ENCODE measurements around the gene ATG10. TPM values are rescaled to one million over a fixed set of nuclear protein-coding genes. Genes with fewer than 3 reads are reported as not detected.

The ATG10 gene
- total and polyA plus RNA-seq, 2 donors (not counting 1 experiment from before 2014, with no cell fraction given), result 1.6 to 11.6 TPM

DNA sequence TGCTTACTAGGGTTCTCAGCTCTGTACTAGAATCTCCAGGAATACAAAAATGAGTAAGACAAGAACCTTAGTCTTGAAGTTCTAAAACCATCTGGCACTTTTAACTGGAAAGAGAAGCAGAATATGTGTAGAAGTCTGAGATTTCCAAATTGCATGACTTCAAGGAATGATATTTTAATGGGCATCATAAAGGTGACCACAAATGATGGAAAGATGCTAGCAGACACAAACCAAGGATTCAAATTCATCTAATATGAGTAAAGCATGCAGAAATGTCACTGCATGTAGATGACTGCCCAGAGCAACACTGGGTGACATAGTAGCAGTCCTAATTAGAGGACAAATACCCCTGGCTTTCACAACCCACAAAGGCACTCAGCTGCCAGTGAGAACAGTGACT lies 189.1 kb downstream of the ATG10 start:
- Mint-ChIP-seq H3K4me3 (no peak overlapping the region), H3K4me1 (no peaks in the 10 kb centered on the region), H3K27me3 (no peaks in the 10 kb centered on the region), H3K27ac (no peak overlapping the region), H3K9me3 (ENCODE audit: insufficient read depth) (no peaks in the 10 kb centered on the region)
- Histone ChIP-seq H3K36me3 (replicated peaks in 1 of 2; ENCODE audit: control extremely low read depth in 1 of 2, control insufficient read depth in 1 of 2, extremely low read depth in 1 of 2, insufficient read depth in 2 of 2, low read length in 1 of 2) (no peaks in the 10 kb centered on the region), H3K27ac (ENCODE audit: low read length in 2 of 2) (no peak overlapping the region), H3K9ac (ENCODE audit: low read length) (no peak overlapping the region), H3K27me3 (replicated peaks in 1 of 4; ENCODE audit: control extremely low read depth in 1 of 4, control insufficient read depth in 3 of 4, insufficient read depth in 4 of 4, low read length in 3 of 4) (no peaks in the 10 kb centered on the region), H2AFZ (ENCODE audit: insufficient read depth, low read depth, low read length, poor library complexity, severe bottlenecking) (no peak overlapping the region), H3K79me2 (ENCODE audit: control insufficient read depth, insufficient read depth, low read length) (no peaks in the 10 kb centered on the region), H3K4me1 (ENCODE audit: control insufficient read depth in 2 of 2, insufficient read depth in 2 of 2, low read length in 2 of 2) (no peaks in the 10 kb centered on the region), H3K9me3 (ENCODE audit: control extremely low read depth in 1 of 3, control insufficient read depth in 2 of 3, insufficient read depth in 1 of 3, low read length in 2 of 3) (no peaks in the 10 kb centered on the region), H3K4me3 (ENCODE audit: control extremely low read depth in 1 of 5, extremely low read depth in 1 of 5, insufficient read depth in 1 of 5, low read depth in 2 of 5, low read length in 4 of 5) (no peak overlapping the region), H3K4me2 (replicated peaks; ENCODE audit: low read depth, low read length, poor library complexity, severe bottlenecking) (no peak overlapping the region), H4K20me1 (ENCODE audit: control insufficient read depth, insufficient read depth, low read length, poor library complexity, severe bottlenecking) (no peaks in the 10 kb centered on the region)
- CTCF ChIA-PET, result no interaction called here
- no peak for DNase-seq
- ATAC-seq (ENCODE audit: low read depth), result no peak
- intact Hi-C loops (cut with micrococcal nuclease), result no loop called here
- POLR2A ChIA-PET, result no interaction called here
- TF ChIP-seq, protein P1, sequence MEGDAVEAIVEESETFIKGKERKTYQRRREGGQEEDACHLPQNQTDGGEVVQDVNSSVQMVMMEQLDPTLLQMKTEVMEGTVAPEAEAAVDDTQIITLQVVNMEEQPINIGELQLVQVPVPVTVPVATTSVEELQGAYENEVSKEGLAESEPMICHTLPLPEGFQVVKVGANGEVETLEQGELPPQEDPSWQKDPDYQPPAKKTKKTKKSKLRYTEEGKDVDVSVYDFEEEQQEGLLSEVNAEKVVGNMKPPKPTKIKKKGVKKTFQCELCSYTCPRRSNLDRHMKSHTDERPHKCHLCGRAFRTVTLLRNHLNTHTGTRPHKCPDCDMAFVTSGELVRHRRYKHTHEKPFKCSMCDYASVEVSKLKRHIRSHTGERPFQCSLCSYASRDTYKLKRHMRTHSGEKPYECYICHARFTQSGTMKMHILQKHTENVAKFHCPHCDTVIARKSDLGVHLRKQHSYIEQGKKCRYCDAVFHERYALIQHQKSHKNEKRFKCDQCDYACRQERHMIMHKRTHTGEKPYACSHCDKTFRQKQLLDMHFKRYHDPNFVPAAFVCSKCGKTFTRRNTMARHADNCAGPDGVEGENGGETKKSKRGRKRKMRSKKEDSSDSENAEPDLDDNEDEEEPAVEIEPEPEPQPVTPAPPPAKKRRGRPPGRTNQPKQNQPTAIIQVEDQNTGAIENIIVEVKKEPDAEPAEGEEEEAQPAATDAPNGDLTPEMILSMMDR (IDR thresholded peaks at IDR 0.05), result no peak
- no peak for TF ChIP-seq EZH2 (IDR thresholded peaks at IDR 0.05; ENCODE audit: borderline replicate concordance, insufficient read depth, low read depth, low read length, poor library complexity, severe bottlenecking)

DNA sequence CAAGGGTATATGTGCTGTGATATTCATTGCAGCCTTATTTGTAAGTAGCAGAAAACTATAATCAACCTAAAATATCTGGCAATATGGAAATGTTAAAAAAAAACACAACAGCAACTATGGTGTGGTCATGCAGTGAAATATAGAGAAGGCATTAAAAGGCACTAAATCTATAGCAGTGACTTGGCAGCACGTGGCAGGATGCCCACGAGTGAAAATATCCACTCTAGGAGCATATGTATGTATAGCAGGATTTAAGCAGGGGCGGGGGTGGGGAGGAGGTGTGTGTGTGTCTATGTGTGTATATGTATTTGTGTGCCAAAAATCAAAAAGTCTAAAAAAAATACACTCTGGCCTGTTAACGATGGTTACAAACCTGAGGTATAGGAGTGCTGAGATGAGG lies 190.8 kb downstream of the ATG10 start:
- Histone ChIP-seq H3K9ac (ENCODE audit: low read length) (no peak overlapping the region), H3K79me2 (ENCODE audit: control insufficient read depth, insufficient read depth, low read length) (no peaks in the 10 kb centered on the region), H3K27ac (ENCODE audit: low read length in 2 of 2) (no peak overlapping the region), H3K27me3 (replicated peaks in 1 of 4; ENCODE audit: control extremely low read depth in 1 of 4, control insufficient read depth in 3 of 4, insufficient read depth in 4 of 4, low read length in 3 of 4) (no peaks in the 10 kb centered on the region), H3K4me2 (replicated peaks; ENCODE audit: low read depth, low read length, poor library complexity, severe bottlenecking) (no peak overlapping the region), H2AFZ (ENCODE audit: insufficient read depth, low read depth, low read length, poor library complexity, severe bottlenecking) (no peak overlapping the region), H3K4me1 (ENCODE audit: control insufficient read depth in 2 of 2, insufficient read depth in 2 of 2, low read length in 2 of 2) (no peaks in the 10 kb centered on the region), H3K4me3 (ENCODE audit: control extremely low read depth in 1 of 5, extremely low read depth in 1 of 5, insufficient read depth in 1 of 5, low read depth in 2 of 5, low read length in 4 of 5) (no peak overlapping the region), H3K36me3 (replicated peaks in 1 of 2; ENCODE audit: control extremely low read depth in 1 of 2, control insufficient read depth in 1 of 2, extremely low read depth in 1 of 2, insufficient read depth in 2 of 2, low read length in 1 of 2) (no peaks in the 10 kb centered on the region), H4K20me1 (ENCODE audit: control insufficient read depth, insufficient read depth, low read length, poor library complexity, severe bottlenecking) (no peaks in the 10 kb centered on the region), H3K9me3 (ENCODE audit: control extremely low read depth in 1 of 3, control insufficient read depth in 2 of 3, insufficient read depth in 1 of 3, low read length in 2 of 3) (no peaks in the 10 kb centered on the region)
- ChIA-PET CTCF (no interaction called here), POLR2A (no interaction called here)
- no CpG with 5 or more reads among the region's 4 CpGs for WGBS (ENCODE audit: insufficient coverage)
- Mint-ChIP-seq H3K4me1 (no peaks in the 10 kb centered on the region), H3K9me3 (ENCODE audit: insufficient read depth) (no peaks in the 10 kb centered on the region), H3K27me3 (no peaks in the 10 kb centered on the region), H3K27ac (no peak overlapping the region), H3K4me3 (no peak overlapping the region)
- TF ChIP-seq EZH2 (IDR thresholded peaks at IDR 0.05; ENCODE audit: borderline replicate concordance, insufficient read depth, low read depth, low read length, poor library complexity, severe bottlenecking), result no peak
- TF ChIP-seq, protein P1 (IDR thresholded peaks at IDR 0.05), result no peak
- intact Hi-C loops (cut with micrococcal nuclease), result no loop called here
- DNase-seq (no peak), ATAC-seq (ENCODE audit: low read depth) (no peak)
